ENCODE data around the gene RLN3.

RLN3 gene

GRCh38 chr19:14056069-14056666 lies 28.2 kb downstream of the RLN3 start:
- DNase-seq, result no peak

GRCh38 chr19:14056741-14057356 lies 28.9 kb downstream of the RLN3 start:
- no peak for DNase-seq

DNA sequence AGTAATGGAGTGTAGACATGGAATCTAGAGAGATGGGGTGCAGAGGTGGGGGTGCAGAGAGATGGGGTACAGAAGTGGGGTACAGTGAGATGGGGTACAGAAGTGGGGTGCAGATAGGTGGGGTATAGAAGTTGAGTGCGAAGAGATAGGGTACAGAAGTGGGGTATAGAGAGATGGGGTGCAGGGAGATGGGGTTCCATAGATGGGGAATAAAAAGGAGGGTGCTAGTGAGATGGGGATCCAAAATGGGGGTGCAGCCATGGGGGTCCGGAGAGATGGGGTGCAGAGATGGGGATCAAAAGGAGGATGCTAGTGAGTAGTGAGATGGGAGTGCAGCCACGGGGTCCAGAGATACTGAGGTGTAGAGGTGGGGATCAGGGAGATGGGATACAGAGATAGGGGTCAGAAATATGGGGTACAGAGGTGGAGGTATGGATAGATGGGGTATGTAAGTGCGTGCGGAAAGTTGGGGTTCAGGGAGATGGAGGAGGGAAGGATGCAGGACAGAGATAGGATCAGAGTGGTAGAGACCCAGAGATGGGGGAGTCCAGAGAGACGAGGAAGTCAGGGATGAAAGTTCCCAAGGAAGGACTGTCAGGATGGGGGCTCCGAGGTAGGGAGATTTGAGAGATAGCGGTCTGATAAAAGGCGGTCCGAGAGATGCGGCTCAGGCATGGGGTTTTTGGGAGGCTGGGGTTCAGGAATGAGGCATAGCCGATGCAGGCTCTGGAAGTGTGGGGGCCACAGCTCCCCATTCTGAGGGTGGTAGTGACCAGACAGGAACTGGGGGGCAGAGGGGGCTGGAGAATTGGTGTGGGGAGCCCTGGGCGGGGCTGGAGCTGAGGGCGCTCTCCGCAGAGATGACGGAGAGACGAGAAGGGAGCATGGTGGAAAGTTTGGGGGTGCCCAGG lies 30.5 kb downstream of the RLN3 start:
- no peak for DNase-seq

- peak; percentile 60 for DNase-seq
Observed at GRCh38 chr19:14059093-14059480, 31.1 kb downstream of the RLN3 start.

DNA sequence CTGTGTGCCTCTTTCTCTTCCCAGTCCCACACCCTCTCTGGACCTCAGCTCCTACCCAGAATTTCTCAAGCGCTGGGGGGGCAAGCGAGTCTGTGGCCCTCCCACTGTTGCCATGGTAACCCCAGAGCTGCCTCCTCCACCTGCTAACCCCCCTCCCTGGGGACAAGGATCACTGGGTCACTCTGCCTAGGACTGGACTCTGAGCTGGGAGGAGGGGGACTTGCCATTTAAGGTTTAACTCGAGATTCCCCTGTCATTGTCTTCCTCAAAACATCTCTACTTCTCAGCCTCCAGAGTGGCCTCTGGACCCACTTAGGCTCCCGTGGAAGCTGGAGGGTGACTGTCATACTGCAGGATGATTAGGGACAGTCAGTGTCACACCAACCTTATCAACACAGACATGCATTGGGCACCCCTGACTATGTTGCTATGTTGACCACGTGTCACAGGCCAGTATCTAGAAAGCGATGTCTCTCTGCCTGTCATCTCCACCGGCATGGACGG lies 31.8 kb downstream of the RLN3 start:
- DNase-seq, result no peak

- DNase-seq, result no peak
Observed at GRCh38 chr19:14061081-14061749, 33.3 kb downstream of the RLN3 start.

DNA sequence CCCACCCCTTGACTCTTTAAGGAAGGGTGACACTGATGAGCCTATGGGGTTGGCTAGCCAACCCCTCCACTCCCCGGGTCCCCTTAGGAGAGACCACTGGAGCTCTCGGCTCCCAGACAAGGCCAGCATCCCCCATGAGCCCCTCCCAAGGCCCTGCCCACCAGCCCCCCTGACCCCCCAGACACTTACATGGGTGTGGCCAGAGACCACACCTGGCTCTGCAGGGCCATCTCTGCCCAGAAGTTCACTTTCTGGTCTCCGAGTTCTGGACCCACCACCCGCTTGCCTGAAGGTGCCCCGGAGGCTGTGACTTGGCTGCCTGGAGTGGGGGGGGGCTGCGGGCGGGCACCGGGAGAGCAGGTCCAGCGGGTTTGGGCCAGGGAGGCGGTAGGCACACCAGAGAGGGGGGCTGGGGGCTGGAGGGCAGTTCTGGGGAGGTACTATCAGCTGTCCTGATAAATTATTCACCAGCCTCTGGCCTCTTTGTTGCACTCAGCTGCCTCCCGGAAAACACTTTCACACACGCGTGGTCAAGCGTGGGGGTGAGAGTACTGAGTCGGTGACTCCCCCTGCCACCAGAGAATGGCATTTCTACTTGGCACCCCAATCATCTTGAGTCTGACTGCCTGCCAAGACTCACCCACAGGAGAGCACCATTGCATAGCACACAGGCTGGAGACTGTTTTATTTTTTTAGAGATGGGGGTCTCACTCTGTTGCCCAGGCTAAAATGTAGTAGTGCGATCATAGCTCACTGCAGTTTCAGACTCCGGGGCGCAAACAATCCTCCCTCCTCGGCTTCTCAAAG lies 34.0 kb downstream of the RLN3 start, which contains the start of gene PALM3:
Gene PALM3, minus strand, starts transcription at position 326 of the 807 bp plus-strand sequence. Its CDS starts 96 bp downstream, at position 230.
- DNase-seq, result no peak

- DNase-seq, result no peak
Observed at GRCh38 chr19:14062558-14062855, 34.6 kb downstream of the RLN3 start.

DNA sequence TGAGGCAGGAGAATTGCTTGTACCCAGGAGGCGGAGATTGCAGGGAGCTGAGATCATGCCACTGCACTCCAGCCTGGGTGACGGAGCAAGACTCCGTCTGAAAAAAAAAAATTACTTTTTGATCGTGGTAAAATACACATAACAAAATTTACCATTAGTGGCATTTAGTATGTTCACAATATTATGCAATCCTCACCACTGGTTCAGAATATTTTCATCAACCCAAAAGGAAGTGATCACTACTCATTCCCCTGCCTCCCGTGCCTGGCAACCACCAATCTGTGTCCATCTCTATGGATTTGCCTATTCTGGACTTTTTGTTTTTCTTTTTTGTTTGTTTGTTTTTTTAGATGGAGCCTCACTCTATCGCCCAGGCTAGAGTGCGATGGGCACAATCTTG lies 35.2 kb downstream of the RLN3 start:
- no peak for DNase-seq

DNA sequence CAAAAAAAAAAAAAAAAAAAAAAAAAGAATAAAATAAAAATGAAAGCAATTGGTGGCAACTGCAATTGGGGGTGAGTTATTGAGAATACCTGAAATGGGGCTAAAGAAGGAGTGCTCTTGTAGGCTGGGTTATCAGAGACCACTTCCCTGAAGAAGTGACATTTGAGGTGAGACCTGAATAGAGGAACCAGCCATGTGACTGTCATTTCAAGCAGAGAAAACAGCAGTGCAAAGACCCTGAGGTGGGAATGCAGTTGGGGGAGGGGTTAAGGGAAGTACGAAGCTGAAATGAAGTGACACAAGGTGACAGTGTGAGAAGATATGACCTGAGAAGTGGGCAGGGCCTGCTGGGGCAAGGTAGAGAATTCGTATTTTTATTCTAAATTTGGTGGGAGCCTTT lies 38.2 kb downstream of the RLN3 start:
- DNase-seq, result no peak

GRCh38 chr19:14070268-14071050 lies 42.5 kb downstream of the RLN3 start:
- DNase-seq, result no peak

- peak; percentile 52 for DNase-seq
Observed at GRCh38 chr19:14072535-14073260, 44.8 kb downstream of the RLN3 start, which contains the start of gene MISP3. Gene MISP3, plus strand, starts transcription at chr19:14072786. Its CDS starts 524 bp downstream, at chr19:14073310.

GRCh38 chr19:14073261-14073924 lies 45.4 kb downstream of the RLN3 start:
- peak; percentile 84 for DNase-seq

DNA sequence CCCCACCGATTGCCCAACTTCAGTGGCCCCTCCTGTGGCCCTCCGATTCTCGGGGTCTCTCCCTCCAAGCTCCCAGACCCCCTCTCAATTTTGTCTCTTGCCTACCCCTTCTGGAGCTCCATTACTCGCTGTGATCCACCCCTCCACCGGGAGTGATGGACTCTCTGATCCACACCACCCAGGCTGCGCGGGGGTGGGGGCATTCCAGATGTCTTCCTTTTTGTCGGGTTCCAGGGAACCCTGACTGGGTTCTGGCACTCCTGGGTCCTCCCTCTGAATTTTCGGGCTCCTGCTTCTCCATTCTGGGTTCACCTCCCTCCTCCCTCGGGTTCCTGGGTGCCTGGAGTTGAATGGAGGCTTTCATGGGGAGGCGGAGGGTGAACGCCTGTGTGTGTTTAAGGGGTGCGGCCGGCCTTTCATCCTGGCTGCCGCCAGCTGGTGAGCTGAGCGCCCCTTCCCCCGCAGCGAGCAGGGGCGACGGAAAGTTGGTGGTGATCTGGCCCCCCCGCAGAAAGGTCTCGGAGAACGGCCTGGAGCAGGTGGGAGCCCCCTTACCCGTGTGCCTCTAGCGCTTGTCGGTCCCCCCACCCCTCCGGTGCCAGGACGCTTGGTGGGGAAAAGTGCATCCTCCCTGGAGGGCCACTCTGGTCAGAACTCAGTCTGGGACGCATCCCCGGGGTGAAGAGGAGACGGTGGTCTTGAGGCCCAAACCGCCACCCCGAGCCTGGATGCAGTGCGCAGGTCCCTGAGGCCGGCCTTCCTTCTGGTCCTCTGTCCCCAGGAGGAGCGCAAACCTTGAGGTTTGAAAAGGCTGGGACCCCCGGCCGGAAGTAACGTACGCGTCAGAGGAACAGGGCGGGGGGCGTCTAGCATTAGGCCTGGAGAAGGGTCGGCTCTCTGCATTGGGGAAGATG lies 46.2 kb downstream of the RLN3 start:
- DNase-seq, result peak; percentile 38

DNA sequence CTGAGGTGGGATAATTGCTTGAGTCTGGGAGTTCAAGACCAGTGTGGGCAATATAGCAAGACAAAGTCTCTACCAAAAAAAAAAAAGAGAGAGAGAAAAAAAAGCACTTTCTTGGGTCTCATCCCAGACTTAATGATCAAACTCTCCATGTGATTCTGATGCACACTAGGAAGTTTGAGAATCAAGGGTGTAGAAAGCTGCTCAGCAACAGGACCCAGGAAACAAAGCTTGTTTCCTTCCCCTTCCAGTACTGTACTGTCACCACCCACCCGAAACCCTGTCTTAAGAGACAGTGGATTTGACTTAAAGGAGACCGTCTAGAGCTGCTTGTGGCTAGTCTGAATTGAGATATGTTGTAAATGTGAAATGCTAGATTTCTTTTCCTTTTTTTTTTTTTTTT lies 50.5 kb downstream of the RLN3 start:
- DNase-seq, result no peak

Measured in activated CD4-positive, alpha-beta T cell treated with anti-CD3 and anti-CD28 coated beads, Interleukin-2, Interleukin-6, amounts not matched to agents 100 ng/mL and 50 ng/mL, durations not matched to agents 16 hours and 8 hours (primary cell).